Fibroblast of skin of right quadriceps (primary cell): ENCODE data around the gene WDR82.

Experiments
- DNase-seq: peaks from one replicate; pipeline ENCODE4 v3.0.0-alpha.2; 2013

Gene WDR82, protein sequence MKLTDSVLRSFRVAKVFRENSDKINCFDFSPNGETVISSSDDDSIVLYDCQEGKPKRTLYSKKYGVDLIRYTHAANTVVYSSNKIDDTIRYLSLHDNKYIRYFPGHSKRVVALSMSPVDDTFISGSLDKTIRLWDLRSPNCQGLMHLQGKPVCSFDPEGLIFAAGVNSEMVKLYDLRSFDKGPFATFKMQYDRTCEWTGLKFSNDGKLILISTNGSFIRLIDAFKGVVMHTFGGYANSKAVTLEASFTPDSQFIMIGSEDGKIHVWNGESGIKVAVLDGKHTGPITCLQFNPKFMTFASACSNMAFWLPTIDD

DNA sequence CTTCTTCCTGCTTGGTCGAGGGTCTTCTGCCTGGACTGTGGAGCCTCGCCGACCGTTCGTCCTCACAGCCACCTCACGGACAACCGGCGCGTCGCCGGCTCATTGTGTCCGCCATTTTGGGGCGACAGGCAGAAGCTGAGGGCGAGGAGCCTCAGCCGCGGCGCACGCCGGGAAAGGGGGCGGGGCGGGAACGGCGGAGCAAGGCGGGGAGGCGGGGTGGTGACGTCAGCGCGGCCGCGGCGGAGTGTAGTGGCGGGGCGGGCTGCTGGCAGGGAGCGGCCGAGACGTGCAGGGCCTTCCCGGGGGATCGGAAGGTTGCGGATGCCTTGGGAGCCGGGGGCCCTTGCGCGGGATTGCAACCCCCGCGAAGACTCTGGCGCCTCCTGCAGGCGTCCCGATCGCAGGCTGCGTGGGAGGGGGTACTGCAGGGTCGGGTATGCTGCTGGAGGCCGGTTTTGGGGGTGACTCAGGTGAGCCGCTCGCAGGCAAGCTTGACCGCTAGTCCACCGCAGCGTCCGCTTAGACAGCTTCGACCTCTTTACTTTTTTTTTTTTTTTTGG is at the start of gene WDR82:
TSS of gene WDR82 (minus strand) at position 140 of the 560 bp plus-strand sequence. CDS start 288 bp downstream, outside the sequence.
- DNase-seq = peak; percentile 93

DNA sequence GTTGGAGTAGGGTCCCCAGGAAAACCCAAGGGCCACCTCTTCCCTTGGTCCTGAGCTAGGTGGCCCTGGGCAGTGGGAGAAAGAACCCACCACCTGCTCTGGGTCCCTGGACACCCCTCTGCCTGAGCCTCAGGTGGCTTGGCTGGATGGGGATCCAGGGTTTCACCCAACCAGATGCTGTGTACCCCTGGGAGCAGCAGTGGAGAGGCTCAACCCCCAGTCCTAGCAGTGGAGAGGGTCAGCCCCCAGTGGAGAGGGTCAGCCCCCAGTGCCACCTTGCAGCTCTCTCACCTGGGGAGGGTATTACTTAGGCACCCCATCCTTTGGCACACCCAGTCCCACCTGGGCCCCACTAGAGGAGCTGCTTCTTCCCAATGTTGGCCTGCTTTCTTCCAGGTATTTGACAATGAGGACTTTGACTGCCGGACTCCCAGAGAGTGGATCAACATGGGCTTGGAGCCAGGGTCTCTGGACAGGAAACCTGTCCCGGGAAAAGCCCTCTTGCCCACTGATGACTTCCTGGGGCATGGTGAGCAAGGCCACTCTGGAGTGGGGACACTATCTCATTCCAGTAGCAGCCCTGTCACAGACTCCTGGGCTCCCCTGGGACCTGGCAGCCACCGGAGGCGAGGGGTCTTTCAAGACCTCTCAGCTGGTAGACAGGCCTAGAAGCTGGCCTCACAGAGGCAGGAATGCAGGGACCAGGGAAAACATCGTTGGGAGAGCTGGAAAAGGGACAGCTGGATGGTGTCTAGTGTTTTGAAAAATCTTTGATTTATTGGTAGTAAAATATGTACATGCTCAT is 49.2 kb upstream of the WDR82 start:
- no peak for DNase-seq

DNA sequence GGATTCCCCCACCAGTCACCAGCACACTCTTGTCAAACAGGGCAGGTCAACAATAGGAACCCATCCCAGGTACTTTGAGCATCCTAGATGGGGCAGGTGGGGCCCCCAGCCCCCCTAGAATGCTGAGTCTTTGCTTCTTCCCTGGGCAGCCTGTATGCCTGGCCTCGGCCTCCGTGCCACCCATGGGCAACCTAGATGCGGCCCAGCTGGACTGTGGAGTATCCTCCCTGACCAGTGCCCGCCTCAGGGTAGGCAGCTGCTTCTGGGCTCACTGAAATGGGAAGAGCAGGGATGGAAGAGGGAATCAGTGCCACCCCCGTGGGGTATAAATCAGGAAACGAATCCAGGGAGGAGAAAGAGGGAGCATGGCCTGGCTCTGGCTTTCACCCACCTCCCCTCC is 48.5 kb upstream of the WDR82 start:
- DNase-seq = no peak

DNA sequence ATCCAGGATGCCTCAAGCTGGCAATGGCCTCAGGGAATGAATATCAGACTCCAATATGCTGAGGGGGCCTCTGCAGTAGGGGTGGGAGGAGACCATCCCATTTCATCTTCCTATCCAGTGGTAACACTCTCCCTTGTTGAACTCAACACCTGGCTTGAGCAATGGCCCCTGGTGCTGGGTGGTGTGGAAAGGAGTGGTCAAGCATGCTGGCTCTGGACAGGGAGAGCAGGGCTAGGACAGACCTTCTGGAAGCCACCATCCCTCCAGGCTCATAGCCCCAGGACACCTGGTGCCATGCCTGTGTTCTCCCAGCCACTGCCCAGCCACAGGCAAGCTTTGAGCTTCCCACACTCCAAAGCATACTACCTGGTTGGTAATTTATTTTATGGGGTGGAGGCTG is 47.2 kb upstream of the WDR82 start:
- no peak for DNase-seq

DNA sequence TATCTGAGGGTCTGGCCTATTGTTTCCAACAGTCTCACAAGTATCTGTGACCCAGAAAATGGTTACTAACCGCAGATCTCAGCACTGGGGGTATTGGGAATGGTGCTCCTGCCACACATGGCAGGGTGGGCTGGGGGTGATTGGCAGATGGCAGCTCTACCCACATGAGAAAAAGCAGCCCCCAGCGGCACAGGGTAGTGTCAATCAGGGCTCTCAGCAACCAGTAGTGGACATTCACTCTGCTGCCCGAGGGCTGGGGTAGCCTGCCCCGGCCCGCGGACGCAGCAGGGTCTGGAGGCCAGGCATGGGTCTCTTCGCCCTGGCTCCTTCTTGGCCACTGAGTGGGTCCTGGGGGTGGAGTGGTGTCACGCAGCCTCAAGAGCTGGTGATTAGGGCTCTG is 46.2 kb upstream of the WDR82 start:
- no peak for DNase-seq

DNA sequence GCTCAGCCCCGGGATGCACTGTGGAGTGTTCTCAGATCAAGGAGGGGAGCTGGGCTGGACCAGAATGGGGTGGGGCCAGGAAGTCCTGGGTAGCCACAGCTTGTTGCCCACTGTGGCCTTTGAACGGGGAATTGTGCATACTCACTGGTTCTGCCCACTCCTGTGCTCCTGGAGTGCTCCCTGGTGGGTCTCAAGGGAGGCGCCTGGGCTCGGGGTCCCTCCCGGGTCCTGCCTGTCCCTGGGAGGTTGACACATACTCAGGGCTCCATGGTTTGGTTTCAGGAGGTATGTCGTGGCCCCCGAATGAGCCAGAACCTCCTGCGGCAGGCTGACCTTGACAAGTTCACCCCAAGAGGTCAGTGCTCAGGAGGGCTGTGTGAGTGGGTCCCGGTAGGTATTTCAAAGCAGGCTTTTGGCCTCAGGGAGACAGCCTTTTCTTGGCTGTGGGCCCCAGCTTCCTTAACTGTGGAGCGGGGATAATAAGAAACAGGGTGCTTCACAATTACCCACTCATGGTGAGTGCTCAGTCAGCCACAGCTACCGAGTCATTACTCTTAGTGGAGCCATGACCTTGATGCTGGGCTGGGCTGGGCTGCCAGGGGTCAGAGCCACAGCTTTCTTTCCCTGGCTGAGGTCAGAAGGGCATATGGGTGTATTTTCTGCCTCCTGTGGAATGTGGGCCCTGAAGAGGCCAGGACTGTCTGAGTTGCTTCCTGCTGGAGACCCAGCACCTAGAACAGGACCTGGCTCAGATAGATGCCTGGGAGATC is 45.3 kb upstream of the WDR82 start:
- DNase-seq = no peak

DNA sequence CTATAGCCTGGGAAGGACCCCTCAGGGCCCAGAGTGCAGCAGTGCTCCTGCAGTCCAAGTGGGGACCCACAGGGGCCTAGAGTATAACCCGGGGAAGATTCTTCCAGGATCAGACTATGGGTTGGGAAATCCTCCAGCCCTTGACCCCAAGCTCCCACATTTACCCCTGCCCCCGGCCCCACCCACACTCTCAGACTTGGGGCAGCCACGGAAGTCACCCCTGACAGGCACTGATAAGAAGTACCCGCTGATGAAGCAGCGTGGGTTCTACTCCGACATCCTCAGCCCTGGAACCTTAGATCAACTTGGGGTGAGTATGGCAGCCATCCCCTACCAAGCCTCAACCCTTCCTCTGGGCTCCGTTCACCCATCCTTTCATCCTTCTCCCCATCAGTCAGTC is 44.0 kb upstream of the WDR82 start:
- no peak for DNase-seq

DNA sequence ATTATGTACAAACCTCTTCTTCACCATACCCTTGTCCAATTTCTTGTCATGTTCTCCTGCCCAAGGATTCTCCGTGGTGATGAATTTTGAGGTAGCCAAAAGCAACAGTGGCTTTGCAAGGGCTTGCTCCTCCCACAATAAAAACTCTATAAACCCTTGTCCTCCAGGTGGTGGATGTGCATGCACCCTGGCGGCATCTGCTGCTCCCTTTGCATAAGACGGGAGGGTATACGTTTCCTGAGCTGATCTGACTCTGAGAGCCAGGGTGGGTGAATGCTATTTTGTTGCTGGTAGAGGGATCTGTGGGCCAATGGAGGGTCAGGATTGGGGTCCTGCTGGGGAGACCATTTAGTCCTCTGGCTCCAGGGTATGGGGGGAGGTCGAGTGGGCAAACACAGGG is 43.0 kb upstream of the WDR82 start:
- DNase-seq = no peak

DNA sequence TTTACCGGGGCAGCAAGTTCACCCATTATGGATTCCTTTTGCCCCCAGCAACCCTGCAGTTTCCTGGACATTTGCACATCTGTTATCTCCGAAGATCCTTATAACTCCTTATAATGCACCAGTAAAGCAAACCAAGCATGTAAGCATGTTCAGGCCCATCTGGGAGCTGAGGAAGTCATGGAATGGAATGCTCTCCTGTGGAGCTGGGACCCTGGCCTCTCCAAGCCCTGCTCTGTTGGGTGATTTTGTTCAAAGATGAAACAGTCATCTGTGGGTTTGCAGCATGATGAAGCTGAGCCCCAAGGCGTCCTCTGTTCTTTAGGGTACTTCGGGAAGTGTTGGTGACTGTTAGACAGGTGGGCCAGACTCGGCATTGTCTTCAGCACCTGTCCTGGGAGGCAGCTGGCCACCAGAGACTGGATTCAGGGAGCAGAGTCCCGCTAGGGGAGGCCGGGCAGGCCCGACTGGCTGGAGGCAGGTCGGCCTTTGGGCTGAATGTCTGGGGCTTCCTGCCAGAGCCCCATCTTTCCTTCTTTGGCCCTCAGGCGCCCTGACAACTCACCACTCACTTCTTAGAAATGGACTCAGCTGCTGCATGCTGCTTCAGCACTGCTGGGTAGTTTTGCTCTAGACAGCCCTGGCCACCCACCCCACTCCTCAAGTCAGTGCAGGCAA is 41.6 kb upstream of the WDR82 start:
- DNase-seq = no peak

DNA sequence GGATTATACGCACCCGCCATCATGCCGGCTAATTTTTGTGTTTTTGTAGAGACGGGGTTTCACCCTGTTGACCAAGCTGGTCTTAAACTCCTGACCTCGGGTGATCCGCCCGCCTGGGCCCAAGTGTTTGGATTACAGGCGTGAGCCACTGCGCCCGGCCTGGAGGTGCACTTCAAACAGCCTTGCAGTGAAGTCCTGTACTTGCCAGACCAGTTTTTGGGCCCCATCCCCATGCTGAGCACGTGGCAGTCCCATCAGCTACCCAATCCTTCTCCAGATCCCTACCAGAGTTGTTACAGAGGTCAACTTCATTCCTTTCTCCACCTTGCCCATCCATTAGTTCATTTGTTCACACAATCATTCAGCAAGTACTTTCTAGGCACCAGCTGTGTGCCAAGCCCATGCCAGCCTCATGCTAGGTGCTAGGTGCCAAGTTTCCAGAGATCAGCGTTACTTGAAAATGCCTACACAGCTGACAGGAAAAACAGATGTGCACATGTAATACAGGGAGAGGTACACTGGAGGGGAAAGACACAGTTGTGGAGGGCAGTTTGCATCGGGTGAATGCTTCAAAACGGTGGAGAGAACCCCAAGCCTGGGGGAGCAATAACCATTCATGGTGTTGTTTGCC is 39.9 kb upstream of the WDR82 start:
- DNase-seq = no peak

DNA sequence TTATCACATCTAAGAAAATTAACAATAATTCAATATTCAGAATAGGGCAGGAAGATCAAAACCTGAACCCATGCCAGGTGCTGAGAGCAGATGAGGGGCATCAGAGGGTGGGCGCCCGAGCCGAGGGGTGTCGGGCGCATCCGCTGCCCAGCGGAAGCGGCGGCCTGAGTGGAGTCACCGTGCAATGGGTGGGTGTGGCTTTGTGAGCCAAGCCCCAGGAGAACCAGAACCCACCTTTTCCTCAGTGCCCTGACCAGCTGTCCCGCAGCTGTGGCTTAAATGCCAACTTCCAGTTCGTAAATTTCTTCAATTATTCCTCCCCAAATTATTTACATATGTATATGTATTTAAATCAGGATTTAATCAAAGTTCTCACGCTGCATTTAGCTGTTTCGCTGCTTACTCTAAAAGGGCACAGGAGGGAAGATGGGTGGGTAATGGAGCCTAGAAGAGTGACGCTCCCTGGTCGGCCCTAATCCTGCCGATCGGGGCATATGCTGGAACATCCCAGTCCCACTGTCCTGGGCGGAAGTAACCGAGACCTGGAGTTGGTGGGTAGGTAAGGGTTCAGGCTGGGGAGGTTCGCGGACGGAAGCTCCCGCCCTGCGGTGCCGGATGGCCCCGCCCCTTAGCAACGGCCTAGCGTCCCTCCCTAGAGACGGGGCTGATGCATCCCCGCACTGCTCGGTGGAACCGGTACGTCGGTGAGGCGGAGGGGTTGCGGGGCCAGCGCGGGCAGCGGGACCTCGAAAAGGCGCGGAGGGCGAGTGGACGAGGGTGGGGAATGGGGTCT is 39.0 kb upstream of the WDR82 start:
- DNase-seq = peak; percentile 26

DNA sequence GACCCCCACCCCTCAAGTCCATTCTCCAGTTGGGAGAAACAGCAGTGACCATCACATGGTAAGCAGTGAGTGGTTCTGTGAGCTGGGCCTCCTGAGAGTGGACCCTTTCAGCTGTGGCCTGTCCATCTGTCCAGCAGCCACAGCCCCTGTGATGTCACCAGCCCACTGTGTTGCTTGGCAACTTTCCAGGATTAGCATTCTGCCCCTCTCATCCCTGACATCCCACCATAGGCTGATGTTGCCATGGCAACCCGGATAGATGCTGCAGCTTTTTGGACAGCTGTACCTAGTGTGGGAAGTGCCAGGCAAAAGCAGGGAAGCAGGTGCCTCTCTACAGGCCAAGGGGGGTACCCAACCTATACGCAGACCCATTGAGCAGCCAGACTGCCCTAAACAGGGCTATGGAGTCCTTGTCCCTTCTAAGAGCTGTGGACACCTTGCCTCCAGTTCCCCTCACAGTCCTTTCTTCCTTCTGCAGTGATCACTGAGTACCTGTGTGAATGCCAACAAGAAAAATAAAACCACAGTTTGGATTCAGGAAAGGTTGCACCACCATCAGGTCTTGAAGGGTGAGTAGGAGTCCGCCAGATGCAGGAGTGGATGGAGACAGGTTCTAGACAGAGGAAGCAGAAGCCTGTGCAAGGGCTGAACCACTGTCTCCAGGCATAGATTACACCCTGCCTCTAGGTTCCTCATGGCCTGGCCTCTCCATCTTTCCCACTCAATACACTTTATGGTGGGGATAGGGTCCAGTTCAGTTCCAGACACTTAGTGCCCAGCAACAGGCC is 37.7 kb upstream of the WDR82 start, which contains the start of gene DNAH1:
TSS of gene DNAH1 (plus strand) at position 343 of the 788 bp plus-strand sequence. CDS start 6,124 bp downstream, outside the sequence.
- no peak for DNase-seq

DNA sequence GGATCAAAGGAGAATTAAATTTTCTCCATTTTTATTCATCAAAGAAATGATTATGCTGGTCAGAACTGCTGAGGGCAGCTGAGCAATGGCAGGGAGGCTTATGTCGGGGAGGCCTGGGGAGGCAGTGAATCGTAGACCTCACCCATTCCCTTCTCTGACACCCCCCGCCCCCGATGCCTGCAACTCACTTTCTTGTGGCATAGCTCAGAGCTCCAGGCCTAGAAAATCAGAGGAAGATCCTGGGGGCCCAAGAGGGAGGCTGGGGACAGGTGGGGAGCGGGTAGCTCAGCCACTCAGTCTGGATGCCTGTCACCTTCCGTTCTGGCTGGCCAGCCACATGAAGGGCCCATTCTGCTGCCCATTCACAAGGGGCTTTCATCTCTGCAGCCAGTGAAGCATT is 36.6 kb upstream of the WDR82 start:
- no peak for DNase-seq

DNA sequence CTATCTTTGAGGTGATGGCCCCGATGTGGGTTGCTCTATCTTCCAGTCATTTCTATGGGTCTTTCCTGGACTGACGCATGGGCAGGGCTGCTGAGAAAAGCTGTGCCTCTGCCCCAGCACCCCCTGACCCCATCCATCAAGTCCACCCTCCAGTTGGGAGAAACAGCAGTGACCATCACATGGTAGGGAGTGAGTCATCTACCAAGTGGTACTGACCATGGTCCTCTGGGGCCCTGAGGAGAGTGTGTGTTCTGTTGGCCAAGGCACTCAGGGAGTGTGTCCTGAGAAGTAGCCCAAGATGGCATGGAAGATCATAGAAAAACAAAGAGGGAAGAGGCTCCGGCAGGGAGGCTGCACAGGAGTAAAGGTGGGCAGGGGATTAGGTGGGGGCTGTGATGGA is 36.0 kb upstream of the WDR82 start:
- no peak for DNase-seq

DNA sequence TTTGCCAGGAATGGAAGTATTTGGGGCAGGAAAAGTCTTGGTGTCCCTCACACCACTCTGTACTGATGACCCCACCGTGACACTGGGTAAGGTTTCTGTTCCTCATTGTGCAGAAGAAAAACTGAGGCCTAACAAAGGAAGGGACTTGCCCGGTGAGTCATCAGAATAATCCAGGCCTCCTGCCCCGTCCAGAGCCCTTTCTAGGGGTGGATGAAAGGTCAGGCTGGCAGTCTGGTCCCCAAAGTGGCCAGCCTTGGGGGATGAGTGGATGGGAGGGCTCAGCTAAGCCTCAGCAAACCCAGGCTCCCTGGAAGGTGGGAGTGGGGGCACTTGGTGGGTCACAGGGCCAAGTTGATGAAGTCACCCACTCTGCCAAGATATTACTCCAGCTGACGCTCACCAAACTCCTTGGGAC is 35.3 kb upstream of the WDR82 start:
- no peak for DNase-seq

DNA sequence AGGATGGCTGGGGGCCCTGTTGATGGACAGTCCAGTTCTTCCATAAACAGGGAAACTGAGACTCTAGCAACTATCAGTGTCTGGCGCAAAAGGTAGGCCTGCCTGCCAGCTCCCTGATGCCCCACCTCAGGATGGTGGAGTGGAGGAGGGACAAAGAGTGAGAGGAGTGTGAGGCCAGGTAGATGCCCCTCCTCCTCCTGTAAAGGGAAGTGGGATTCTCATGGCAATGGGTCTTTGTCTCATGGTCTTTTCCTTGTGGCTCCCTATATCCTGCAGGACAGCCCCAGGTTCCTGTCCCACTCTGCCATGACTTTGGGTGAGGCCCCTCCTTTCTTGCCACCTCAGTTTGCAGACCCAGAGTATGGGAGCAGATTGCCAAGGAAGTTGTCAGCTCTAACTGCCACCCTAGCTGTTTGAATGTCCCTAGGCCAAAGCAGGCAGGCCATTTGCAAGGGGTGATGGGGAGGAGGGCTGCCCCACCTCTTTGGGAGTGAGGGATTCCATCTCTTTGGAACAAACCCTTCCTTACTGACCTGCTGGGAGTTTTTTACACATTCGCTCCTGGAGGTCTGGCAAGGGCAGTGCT is 34.8 kb upstream of the WDR82 start:
- no peak for DNase-seq

DNA sequence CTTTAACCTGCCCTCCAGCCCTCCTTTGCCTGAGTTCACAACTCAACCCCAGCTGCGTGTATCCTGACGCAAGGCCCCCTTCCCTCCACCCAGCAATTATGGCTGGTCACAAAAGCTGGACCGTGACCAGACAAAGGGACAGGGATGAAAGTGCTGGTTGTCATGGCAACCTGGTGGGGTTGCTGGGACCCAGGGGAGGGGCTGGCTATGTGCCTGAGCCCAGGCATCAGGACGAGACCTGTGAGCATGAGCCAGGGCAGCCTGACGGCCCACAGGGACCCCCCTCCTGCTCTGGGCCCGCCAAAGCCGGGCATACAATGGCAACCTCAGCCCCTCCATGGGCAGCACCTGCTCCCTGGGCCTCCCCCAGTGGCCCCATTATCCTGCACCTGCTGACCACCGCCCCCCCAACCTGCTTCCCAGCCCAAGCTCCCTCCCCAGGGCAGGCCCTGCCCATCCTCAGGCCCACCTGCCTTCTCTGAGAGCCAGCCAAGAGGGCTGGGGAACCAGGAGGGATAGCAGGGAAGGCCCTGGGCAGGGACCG is 33.2 kb upstream of the WDR82 start:
- DNase-seq = no peak

DNA sequence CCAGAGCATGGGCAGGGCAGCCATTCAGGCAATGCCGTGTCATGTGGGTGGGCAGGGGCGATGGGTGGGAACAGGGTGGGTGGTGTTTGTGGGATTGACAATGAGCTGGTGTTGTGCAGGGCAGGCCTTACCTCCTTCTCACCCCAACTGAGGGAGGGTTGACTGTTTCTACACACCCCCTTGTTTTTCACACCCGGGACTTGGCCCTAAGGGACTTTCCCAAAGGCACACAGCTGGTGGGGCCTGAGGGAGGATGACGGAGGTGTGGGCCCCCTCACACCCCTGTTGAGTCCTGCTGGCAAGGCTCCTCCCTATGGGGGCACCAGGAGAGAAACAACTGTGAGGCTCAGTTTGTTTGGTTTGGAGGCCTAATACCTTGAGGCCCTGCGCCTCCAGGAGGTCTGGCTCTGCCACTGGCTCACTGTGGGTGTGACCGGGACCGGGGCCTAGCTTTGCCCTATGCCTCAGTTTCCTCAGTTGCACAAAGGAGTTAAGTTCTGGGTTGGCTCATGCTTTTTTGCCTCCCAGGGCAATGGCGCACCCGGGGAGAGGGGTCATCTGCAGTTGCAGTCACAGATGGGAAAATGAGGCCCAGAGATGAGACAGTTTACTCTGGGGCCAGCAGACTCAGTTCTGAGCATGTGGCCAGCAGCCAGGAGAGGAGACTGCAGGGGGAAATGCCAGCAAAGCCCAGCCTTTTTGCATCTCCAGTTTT is 32.6 kb upstream of the WDR82 start:
- DNase-seq = no peak

DNA sequence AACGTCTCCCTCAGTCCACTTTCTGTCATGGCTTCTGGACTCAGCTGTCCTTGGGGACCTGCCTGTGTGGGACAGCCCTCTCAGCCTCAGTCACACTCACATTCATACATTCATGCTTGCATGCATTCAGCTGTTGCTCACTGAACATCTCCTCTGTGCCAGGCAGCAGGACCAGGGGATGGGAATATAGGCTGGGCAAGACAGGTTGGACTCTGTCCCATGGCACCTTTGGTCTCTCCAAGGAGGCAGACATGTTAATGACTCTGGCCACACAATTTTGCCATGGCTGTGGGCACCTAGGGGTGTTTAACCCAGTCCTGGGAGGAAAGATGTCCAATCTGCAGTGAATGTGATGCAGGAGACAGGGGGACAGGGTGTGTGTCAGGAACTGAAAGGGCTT is 29.9 kb upstream of the WDR82 start:
- no peak for DNase-seq
